H1 (cell line): ENCODE data around the gene KIDINS220. TPM values are rescaled to one million over a fixed set of nuclear protein-coding genes. Genes with fewer than 3 reads are reported as not detected.

Source experiments
- CTCF ChIA-PET: fragments of 300-600 bp; sonication (Branson Sonifier 250); formaldehyde crosslinking; loops from one replicate; lab custom pipeline; 2021; ENCODE audit not compliant: partially characterized antibody; lab: Charles Lee
- POLR2A ChIA-PET: fragments of 300-600 bp; sonication (Branson Sonifier 250); formaldehyde crosslinking; loops from one replicate; lab custom pipeline; 2021; ENCODE audit warnings: inconsistent platforms; ENCODE audit not compliant: partially characterized antibody; lab: Charles Lee
- DNase-seq, 2 experiments: peaks; one replicate each; pipeline versions ENCODE4 v3.0.0 to v3.0.0-alpha.2; 2010 to 2022; ENCODE audit warnings: low spot score in 2 of 2, low read depth in 1 of 2, mixed read lengths in 1 of 2
- FAIRE-seq: peaks from 2 replicates; lab custom pipeline; 2011; peaks lifted over from hg19 to GRCh38; lab: Jason Lieb, UNC
- H2AFZ ChIP-seq: 2 replicates; pipeline ENCODE4 v1.8.1; 2012; ENCODE audit warnings: low read length, inconsistent platforms
- H2AK5ac ChIP-seq: 2 replicates; pipeline ENCODE4 v1.6.1; 2013; ENCODE audit warnings: low read depth, low read length
- H2BK120ac ChIP-seq: replicated peaks from 2 replicates; pipeline ENCODE3; 2013; ENCODE audit warnings: low read depth, low read length, inconsistent platforms
- H2BK12ac ChIP-seq: 2 replicates; pipeline ENCODE4 v1.6.1; 2013; ENCODE audit warnings: low read depth, low read length
- H2BK15ac ChIP-seq: 2 replicates; pipeline ENCODE4 v1.6.1; 2013; ENCODE audit warnings: low read length
- H2BK20ac ChIP-seq: 2 replicates; pipeline ENCODE4 v1.6.1; 2013; ENCODE audit warnings: low read length
- H2BK5ac ChIP-seq: 2 replicates; pipeline ENCODE4 v1.6.1; 2013; ENCODE audit warnings: low read depth, low read length
- H3K14ac ChIP-seq: 2 replicates; pipeline ENCODE4 v1.6.1; 2013; ENCODE audit warnings: inconsistent platforms; ENCODE audit not compliant: insufficient read length
- H3K18ac ChIP-seq: 2 replicates; pipeline ENCODE4 v1.6.1; 2013; ENCODE audit warnings: low read length; ENCODE audit errors: extremely low read depth
- H3K23ac ChIP-seq: 2 replicates; pipeline ENCODE4 v1.6.1; 2013; ENCODE audit warnings: inconsistent platforms; ENCODE audit not compliant: insufficient read length
- H3K23me2 ChIP-seq: 2 replicates; pipeline ENCODE4 v1.6.1; 2013; ENCODE audit warnings: low read depth, low read length
- H3K27ac ChIP-seq: 2 replicates; pipeline ENCODE4 v1.6.1; 2011; ENCODE audit warnings: low read depth, low read length, inconsistent platforms
- H3K27me3 ChIP-seq, 4 experiments: replicated peaks in 1 of 4; 1 replicate in 1 of 4; 2 replicates in 3 of 4; pipeline versions ENCODE4 v1.6.1 to v1.8.1; 2011 to 2013; ENCODE audit warnings: low read length in 3 of 4, mild to moderate bottlenecking in 3 of 4, inconsistent platforms in 2 of 4, mixed read lengths in 2 of 4, moderate library complexity in 1 of 4; ENCODE audit not compliant: control insufficient read depth in 3 of 4, insufficient read depth in 3 of 4; ENCODE audit errors: extremely low read depth in 1 of 4
- H3K36me3 ChIP-seq, 4 experiments: 2 replicates each; pipeline versions ENCODE4 v1.6.1 to v1.8.1; 2011 to 2013; ENCODE audit warnings: mild to moderate bottlenecking in 4 of 4, low read length in 3 of 4, moderate library complexity in 2 of 4, control low read depth in 1 of 4, inconsistent platforms in 1 of 4; ENCODE audit not compliant: insufficient read depth in 4 of 4, control insufficient read depth in 2 of 4
- H3K4ac ChIP-seq: replicated peaks from 2 replicates; pipeline ENCODE3; 2013; ENCODE audit warnings: low read length, low read depth, mixed read lengths, inconsistent platforms; ENCODE audit not compliant: insufficient read length
- H3K4me1 ChIP-seq, 4 experiments: replicated peaks in 1 of 4; 1 replicate in 1 of 4; 2 replicates in 3 of 4; pipeline versions ENCODE4 v1.6.1 to v1.8.1; 2011 to 2013; ENCODE audit warnings: low read length in 3 of 4, inconsistent platforms in 2 of 4, mixed read lengths in 1 of 4; ENCODE audit not compliant: insufficient read depth in 4 of 4, control insufficient read depth in 3 of 4
- H3K4me2 ChIP-seq, 2 experiments: 2 replicates each; pipeline versions ENCODE4 v1.6.1 to v1.8.1; 2011 to 2013; ENCODE audit warnings: low read depth in 2 of 2, low read length in 2 of 2, control low read depth in 1 of 2, inconsistent platforms in 1 of 2, mild to moderate bottlenecking in 1 of 2; ENCODE audit not compliant: insufficient read depth in 1 of 2
- H3K4me3 ChIP-seq, 4 experiments: fragments of 200-600, 300-600 bp in 1 of 4; sonication (generic), shearing (Covaris generic), sonication (Bioruptor Twin) in 1 of 4; 2 replicates each; pipeline versions ENCODE4 v1.5.1 to v1.8.1; 2011 to 2016; ENCODE audit warnings: low read length in 4 of 4, low read depth in 3 of 4, control low read depth in 2 of 4, inconsistent platforms in 2 of 4, mild to moderate bottlenecking in 2 of 4, mixed read lengths in 1 of 4, moderate library complexity in 1 of 4; ENCODE audit not compliant: insufficient read depth in 2 of 4; ENCODE audit errors: extremely low read depth in 1 of 4
- H3K56ac ChIP-seq: replicated peaks from 2 replicates; pipeline ENCODE3; 2013; ENCODE audit warnings: low read depth, mild to moderate bottlenecking, mixed read lengths, low read length, inconsistent platforms; ENCODE audit not compliant: insufficient read length
- H3K79me1 ChIP-seq: 2 replicates; pipeline ENCODE4 v1.6.1; 2013; ENCODE audit warnings: low read depth, low read length, control low read depth
- H3K79me2 ChIP-seq, 2 experiments: 2 replicates each; pipeline versions ENCODE4 v1.6.1 to v1.8.1; 2012 to 2013; ENCODE audit warnings: low read length in 2 of 2, mild to moderate bottlenecking in 2 of 2, inconsistent platforms in 1 of 2; ENCODE audit not compliant: insufficient read depth in 2 of 2, control insufficient read depth in 1 of 2
- H3K9ac ChIP-seq, 4 experiments: replicated peaks in 1 of 4; 1 replicate in 1 of 4; 2 replicates in 3 of 4; pipeline versions ENCODE4 v1.6.1 to v1.8.1; 2011 to 2013; ENCODE audit warnings: low read depth in 3 of 4, low read length in 3 of 4, control low read depth in 2 of 4, mild to moderate bottlenecking in 2 of 4, moderate library complexity in 2 of 4, inconsistent platforms in 1 of 4; ENCODE audit errors: extremely low read depth in 1 of 4
- H3K9me3 ChIP-seq, 2 experiments: 2 replicates each; pipeline versions ENCODE4 v1.6.1 to v1.8.1; 2012 to 2013; ENCODE audit warnings: mild to moderate bottlenecking in 2 of 2, moderate library complexity in 2 of 2, control low read depth in 1 of 2, inconsistent platforms in 1 of 2, low read depth in 1 of 2, low read length in 1 of 2, mixed read lengths in 1 of 2; ENCODE audit not compliant: insufficient read depth in 2 of 2
- H4K20me1 ChIP-seq, 2 experiments: replicated peaks in 1 of 2; 2 replicates each; pipeline versions ENCODE3 to v1.8.1; 2011 to 2013; ENCODE audit warnings: inconsistent platforms in 2 of 2, low read length in 2 of 2, mild to moderate bottlenecking in 1 of 2; ENCODE audit not compliant: insufficient read depth in 2 of 2, control insufficient read depth in 1 of 2
- H4K5ac ChIP-seq: 2 replicates; pipeline ENCODE4 v1.6.1; 2013; ENCODE audit warnings: low read length, low read depth, mixed read lengths, inconsistent platforms; ENCODE audit not compliant: insufficient read length
- H4K8ac ChIP-seq: 2 replicates; pipeline ENCODE4 v1.8.0; 2013; ENCODE audit warnings: mild to moderate bottlenecking, moderate library complexity, low read length, inconsistent platforms; ENCODE audit not compliant: insufficient read depth; ENCODE audit errors: extremely low read depth
- H4K91ac ChIP-seq: replicated peaks from 2 replicates; pipeline ENCODE3; 2013; ENCODE audit warnings: low read length, mixed read lengths, inconsistent platforms; ENCODE audit not compliant: insufficient read length
- HDAC2 ChIP-seq, 2 experiments: fragments of 300-600 bp in 1 of 2; sonication (generic) in 1 of 2; IDR thresholded peaks; 2 replicates each; pipeline ENCODE4 v1.6.1; 2011 to 2012; ENCODE audit warnings: low read depth in 2 of 2, low read length in 2 of 2, mild to moderate bottlenecking in 2 of 2, moderate library complexity in 2 of 2, borderline replicate concordance in 1 of 2, inconsistent platforms in 1 of 2
- SIRT6 ChIP-seq: IDR thresholded peaks from one replicate; pipeline ENCODE4 v1.7.1; 2012; ENCODE audit warnings: low read length, inconsistent platforms
- polyA plus RNA-seq, 7 experiments: library from polyadenylated mRNA; depleted of rRNA in 3 of 7; stranded (reverse) in 5 of 7; unstranded in 2 of 7; fragments of >200 nt in 5 of 7; fragments of 200-250 nt in 2 of 7; gene quantifications; 1 replicate in 5 of 7; 2 replicates in 1 of 7; 4 replicates in 1 of 7; pipeline versions ENCODE4 v1.2.1 to v1.2.3, GENCODE V29; 2011 to 2013; ENCODE audit warnings: missing spikeins in 2 of 7, mixed read lengths in 2 of 7
- total RNA-seq: library from RNA; stranded (reverse); fragmentation: NEBNext Ultra II Directional; extraction: Animal tissue kit (Norgen Biotek cat#: 25700); gene quantifications from 2 replicates; pipeline ENCODE4 v1.2.1, GENCODE V29; 2021

KIDINS220 gene
- total and polyA plus RNA-seq, 2 of the 8 experiments (the other 6 are each of a cell fraction or from before 2014, with no cell fraction given) = 21.2 to 27.1 TPM

DNA sequence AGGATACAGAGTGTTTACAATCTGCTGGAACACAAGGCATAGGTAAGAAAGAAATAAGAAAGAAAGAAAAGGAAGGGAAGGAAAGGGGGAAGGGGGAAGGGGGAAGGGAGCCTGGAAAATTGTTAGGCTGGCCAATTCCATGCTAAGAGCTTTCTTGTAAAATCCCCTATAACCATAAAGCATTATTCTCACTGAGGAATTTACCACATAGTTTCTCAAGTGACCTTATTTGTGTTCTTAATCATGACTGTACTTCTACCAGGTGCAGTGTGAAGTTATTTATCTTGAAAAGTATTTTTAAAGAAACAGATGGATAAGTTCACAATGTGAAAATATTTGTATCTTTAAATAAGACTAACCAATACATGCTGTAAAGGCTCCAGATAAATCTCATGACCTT, 39.2 kb upstream of the KIDINS220 start:
- Histone ChIP-seq H3K4ac (no peak overlapping the region), H3K9ac (no peak overlapping the region), H3K27ac (no peak overlapping the region), H4K8ac (no peak overlapping the region), H3K79me2 (no peaks in the 10 kb centered on the region), H3K79me1 (no peaks in the 10 kb centered on the region), H2AFZ (no peak overlapping the region), H3K23ac (no peak overlapping the region), H2BK20ac (no peak overlapping the region), H3K4me3 (no peak overlapping the region), H4K5ac (no peak overlapping the region), H2BK5ac (no peak overlapping the region), H2BK12ac (no peak overlapping the region), H3K36me3 (peaks cover 0 to 3% (median 0%) of the 10 kb centered on the region in 4 experiments; a peak in 1 of 8 replicates), H2BK15ac (no peak overlapping the region), H3K4me1 (no peaks in the 10 kb centered on the region), H3K23me2 (no peaks in the 10 kb centered on the region), H3K56ac (no peak overlapping the region), H4K20me1 (no peaks in the 10 kb centered on the region), H3K4me2 (no peak overlapping the region), H3K14ac (no peak overlapping the region), H3K9me3 (no peaks in the 10 kb centered on the region), H4K91ac (no peak overlapping the region), H3K27me3 (no peaks in the 10 kb centered on the region), H3K18ac (no peak overlapping the region), H2BK120ac (no peak overlapping the region), H2AK5ac (no peak overlapping the region)
- FAIRE-seq = no peak
- CTCF ChIA-PET = interaction anchor here (0.6 to 1.3 kb wide), 5 partner anchors 26 to 408 kb away, joined by 3 to 4 read pairs (median 3); no protein-coding TSS in a partner anchor
- no peak for DNase-seq
- POLR2A ChIA-PET = no interaction called here
- TF ChIP-seq SIRT6 (no peak), HDAC2 (IDR thresholded peaks at IDR 0.05; ENCODE audit: borderline replicate concordance in 1 of 2, low read depth in 2 of 2, low read length in 2 of 2) (no peak)
